Measurements from ENCODE around the gene MGA.
A peak's percentile ranks its signal among the peaks of the same experiment; 100 is the strongest.

Gene MGA

GRCh38 chr15:41789236-41789635, 129.0 kb downstream of the MGA start:
- DNase-seq: no peak

- DNase-seq: no peak
These were observed 129.5 kb downstream of the MGA start for GRCh38 chr15:41789662-41790061.

- no peak for DNase-seq
These were observed 130.0 kb downstream of the MGA start for GRCh38 chr15:41790169-41790568.

GRCh38 chr15:41790756-41791546, 130.7 kb downstream of the MGA start:
- DNase-seq: peak; percentile 74

- DNase-seq: no peak
These were observed 131.3 kb downstream of the MGA start for GRCh38 chr15:41791547-41791937.

GRCh38 chr15:41792000-41792637, 131.9 kb downstream of the MGA start:
- DNase-seq: no peak

GRCh38 chr15:41794081-41794480, 133.9 kb downstream of the MGA start:
- DNase-seq: peak; percentile 52

GRCh38 chr15:41795996-41796856, 136.0 kb downstream of the MGA start:
- peak; percentile 90 for DNase-seq

GRCh38 chr15:41797201-41797944, 137.2 kb downstream of the MGA start:
- DNase-seq: no peak

- DNase-seq: no peak
These were observed 138.6 kb downstream of the MGA start for GRCh38 chr15:41798607-41799487.

GRCh38 chr15:41799488-41799805, 139.2 kb downstream of the MGA start:
- DNase-seq: no peak

- DNase-seq: no peak
These were observed 141.0 kb downstream of the MGA start for GRCh38 chr15:41801185-41801584.

GRCh38 chr15:41801850-41802455, 141.7 kb downstream of the MGA start:
- DNase-seq: peak; percentile 32

GRCh38 chr15:41804361-41804760, 144.2 kb downstream of the MGA start:
- DNase-seq: no peak

GRCh38 chr15:41804916-41805666, 144.9 kb downstream of the MGA start:
- DNase-seq: no peak

- DNase-seq: no peak
These were observed 145.5 kb downstream of the MGA start for GRCh38 chr15:41805711-41806110.

GRCh38 chr15:41806291-41807181, 146.3 kb downstream of the MGA start:
- DNase-seq: no peak

GRCh38 chr15:41809121-41809520, 148.9 kb downstream of the MGA start:
- DNase-seq: no peak

- no peak for DNase-seq
These were observed 149.5 kb downstream of the MGA start for GRCh38 chr15:41809526-41810220.

Data from fibroblast of skin of right quadriceps (primary cell).